ENCODE data around the gene FYB1. TPM values are rescaled to one million over a fixed set of nuclear protein-coding genes. Genes with fewer than 3 reads are reported as not detected.

The FYB1 gene
- total and polyA plus RNA-seq, 2 donors, result 52.9 to 71.8 TPM

GRCh38 chr5:39213447-39214207, 5.7 kb downstream of the FYB1 start:
- 48% methylated on average over 6 of the region's 6 CpGs for WGBS
- H3K27ac ChIP-seq (ENCODE audit: low read depth in 1 of 2, low read length in 1 of 2), result peak overlapping the region; percentile 84 to 93
- peak in 1 of 9 donors; percentile 64 for DNase-seq (ENCODE audit: low read depth in 6 of 9, low spot score in 9 of 9)

GRCh38 chr5:39211773-39212172, 7.6 kb downstream of the FYB1 start:
- DNase-seq (ENCODE audit: low read depth in 6 of 9, low spot score in 9 of 9), result peak in 5 of 9 donors; percentile 54 to 86 (median 73)
- 34% methylated on average over 3 of the region's 3 CpGs for WGBS
- H3K27ac ChIP-seq (ENCODE audit: low read depth in 1 of 2, low read length in 1 of 2), result peak overlapping the region; percentile 89 to 93
- no peaks in the 10 kb centered on the region for H3K36me3 ChIP-seq (ENCODE audit: control insufficient read depth in 2 of 2, insufficient read depth in 2 of 2, low read length in 1 of 2)
- no peaks in the 10 kb centered on the region for H3K27me3 ChIP-seq (ENCODE audit: control insufficient read depth in 2 of 2, insufficient read depth in 1 of 2, low read length in 1 of 2)
- H3K4me3 ChIP-seq (ENCODE audit: low read length in 2 of 2), result no peak overlapping the region
- H3K9me3 ChIP-seq (ENCODE audit: control insufficient read depth in 2 of 2, insufficient read depth in 1 of 2, low read length in 1 of 2), result no peaks in the 10 kb centered on the region
- H3K4me1 ChIP-seq (ENCODE audit: control insufficient read depth in 2 of 2, insufficient read depth in 2 of 2, low read length in 2 of 2), result peaks cover 47 to 76% of the 10 kb centered on the region in 2 donors

More at GRCh38 chr5:39213447-39214207, 5.7 kb downstream of the FYB1 start:
- H3K4me3 ChIP-seq (ENCODE audit: low read length in 2 of 2), result no peak overlapping the region
- no peaks in the 10 kb centered on the region for H3K36me3 ChIP-seq (ENCODE audit: control insufficient read depth in 2 of 2, insufficient read depth in 2 of 2, low read length in 1 of 2)
- H3K9me3 ChIP-seq (ENCODE audit: control insufficient read depth in 2 of 2, insufficient read depth in 1 of 2, low read length in 1 of 2), result no peaks in the 10 kb centered on the region
- peaks cover 57 to 87% of the 10 kb centered on the region in 2 donors for H3K4me1 ChIP-seq (ENCODE audit: control insufficient read depth in 2 of 2, insufficient read depth in 2 of 2, low read length in 2 of 2)
- no peaks in the 10 kb centered on the region for H3K27me3 ChIP-seq (ENCODE audit: control insufficient read depth in 2 of 2, insufficient read depth in 1 of 2, low read length in 1 of 2)

- DNase-seq (ENCODE audit: low read depth in 6 of 9, low spot score in 9 of 9), result peak in 2 of 9 donors; percentile 70 to 84
- Histone ChIP-seq H3K27ac (ENCODE audit: low read depth in 1 of 2, low read length in 1 of 2) (peak overlapping the region; percentile 80 to 88), H3K4me3 (ENCODE audit: low read length in 2 of 2) (peak overlapping the region; percentile 12 to 18), H3K4me1 (ENCODE audit: control insufficient read depth in 2 of 2, insufficient read depth in 2 of 2, low read length in 2 of 2) (peaks cover 42 to 68% of the 10 kb centered on the region in 2 donors), H3K9me3 (ENCODE audit: control insufficient read depth in 2 of 2, insufficient read depth in 1 of 2, low read length in 1 of 2) (no peaks in the 10 kb centered on the region), H3K36me3 (ENCODE audit: control insufficient read depth in 2 of 2, insufficient read depth in 2 of 2, low read length in 1 of 2) (no peaks in the 10 kb centered on the region), H3K27me3 (ENCODE audit: control insufficient read depth in 2 of 2, insufficient read depth in 1 of 2, low read length in 1 of 2) (no peaks in the 10 kb centered on the region)
- 6% methylated on average over 10 of the region's 10 CpGs for WGBS
Observed at GRCh38 chr5:39209924-39210323, 9.4 kb downstream of the FYB1 start.

GRCh38 chr5:39208471-39208870, 10.9 kb downstream of the FYB1 start:
- H3K9me3 ChIP-seq (ENCODE audit: control insufficient read depth in 2 of 2, insufficient read depth in 1 of 2, low read length in 1 of 2), result no peaks in the 10 kb centered on the region
- DNase-seq (ENCODE audit: low read depth in 6 of 9, low spot score in 9 of 9), result peak in 1 of 9 donors; percentile 19
- H3K27ac ChIP-seq (ENCODE audit: low read depth in 1 of 2, low read length in 1 of 2), result peak overlapping the region; percentile 19 to 39
- H3K36me3 ChIP-seq (ENCODE audit: control insufficient read depth in 2 of 2, insufficient read depth in 2 of 2, low read length in 1 of 2), result no peaks in the 10 kb centered on the region
- peaks cover 45 to 70% of the 10 kb centered on the region in 2 donors for H3K4me1 ChIP-seq (ENCODE audit: control insufficient read depth in 2 of 2, insufficient read depth in 2 of 2, low read length in 2 of 2)
- H3K4me3 ChIP-seq (ENCODE audit: low read length in 2 of 2), result no peak overlapping the region
- H3K27me3 ChIP-seq (ENCODE audit: control insufficient read depth in 2 of 2, insufficient read depth in 1 of 2, low read length in 1 of 2), result no peaks in the 10 kb centered on the region
- WGBS, result 86% methylated on average over 8 of the region's 8 CpGs

GRCh38 chr5:39207345-39208045, 11.9 kb downstream of the FYB1 start:
- Histone ChIP-seq H3K27me3 (ENCODE audit: control insufficient read depth in 2 of 2, insufficient read depth in 1 of 2, low read length in 1 of 2) (no peaks in the 10 kb centered on the region), H3K36me3 (ENCODE audit: control insufficient read depth in 2 of 2, insufficient read depth in 2 of 2, low read length in 1 of 2) (no peaks in the 10 kb centered on the region), H3K9me3 (ENCODE audit: control insufficient read depth in 2 of 2, insufficient read depth in 1 of 2, low read length in 1 of 2) (no peaks in the 10 kb centered on the region), H3K4me1 (ENCODE audit: control insufficient read depth in 2 of 2, insufficient read depth in 2 of 2, low read length in 2 of 2) (peaks cover 42 to 67% of the 10 kb centered on the region in 2 donors), H3K4me3 (ENCODE audit: low read length in 2 of 2) (no peak overlapping the region), H3K27ac (ENCODE audit: low read depth in 1 of 2, low read length in 1 of 2) (peak overlapping the region in 1 of 2 donors; percentile 2)
- DNase-seq (ENCODE audit: low read depth in 6 of 9, low spot score in 9 of 9), result no peak
- WGBS, result 72% methylated on average over 5 of the region's 5 CpGs

GRCh38 chr5:39206630-39207321, 12.6 kb downstream of the FYB1 start:
- H3K9me3 ChIP-seq (ENCODE audit: control insufficient read depth in 2 of 2, insufficient read depth in 1 of 2, low read length in 1 of 2), result no peaks in the 10 kb centered on the region
- DNase-seq (ENCODE audit: low read depth in 6 of 9, low spot score in 9 of 9), result no peak
- peaks cover 37 to 65% of the 10 kb centered on the region in 2 donors for H3K4me1 ChIP-seq (ENCODE audit: control insufficient read depth in 2 of 2, insufficient read depth in 2 of 2, low read length in 2 of 2)
- no peaks in the 10 kb centered on the region for H3K36me3 ChIP-seq (ENCODE audit: control insufficient read depth in 2 of 2, insufficient read depth in 2 of 2, low read length in 1 of 2)
- peak overlapping the region; percentile 2 to 43 for H3K27ac ChIP-seq (ENCODE audit: low read depth in 1 of 2, low read length in 1 of 2)
- 95% methylated on average over 3 of the region's 3 CpGs for WGBS
- no peaks in the 10 kb centered on the region for H3K27me3 ChIP-seq (ENCODE audit: control insufficient read depth in 2 of 2, insufficient read depth in 1 of 2, low read length in 1 of 2)
- no peak overlapping the region for H3K4me3 ChIP-seq (ENCODE audit: low read length in 2 of 2)

GRCh38 chr5:39205550-39205949, 13.8 kb downstream of the FYB1 start:
- H3K9me3 ChIP-seq (ENCODE audit: control insufficient read depth in 2 of 2, insufficient read depth in 1 of 2, low read length in 1 of 2), result no peaks in the 10 kb centered on the region
- H3K36me3 ChIP-seq (ENCODE audit: control insufficient read depth in 2 of 2, insufficient read depth in 2 of 2, low read length in 1 of 2), result no peaks in the 10 kb centered on the region
- 86% methylated on average over 3 of the region's 3 CpGs for WGBS
- H3K4me3 ChIP-seq (ENCODE audit: low read length in 2 of 2), result no peak overlapping the region
- no peak overlapping the region for H3K27ac ChIP-seq (ENCODE audit: low read depth in 1 of 2, low read length in 1 of 2)
- H3K27me3 ChIP-seq (ENCODE audit: control insufficient read depth in 2 of 2, insufficient read depth in 1 of 2, low read length in 1 of 2), result no peaks in the 10 kb centered on the region
- peak in 1 of 9 donors; percentile 36 for DNase-seq (ENCODE audit: low read depth in 6 of 9, low spot score in 9 of 9)
- peaks cover 35 to 56% of the 10 kb centered on the region in 2 donors for H3K4me1 ChIP-seq (ENCODE audit: control insufficient read depth in 2 of 2, insufficient read depth in 2 of 2, low read length in 2 of 2)

GRCh38 chr5:39203951-39204350, 15.4 kb downstream of the FYB1 start:
- WGBS, result 17% methylated on average over 1 of the region's 1 CpG
- Histone ChIP-seq H3K4me1 (ENCODE audit: control insufficient read depth in 2 of 2, insufficient read depth in 2 of 2, low read length in 2 of 2) (peaks cover 22 to 40% of the 10 kb centered on the region in 2 donors), H3K27me3 (ENCODE audit: control insufficient read depth in 2 of 2, insufficient read depth in 1 of 2, low read length in 1 of 2) (no peaks in the 10 kb centered on the region), H3K27ac (ENCODE audit: low read depth in 1 of 2, low read length in 1 of 2) (peak overlapping the region; percentile 83 to 96), H3K36me3 (ENCODE audit: control insufficient read depth in 2 of 2, insufficient read depth in 2 of 2, low read length in 1 of 2) (no peaks in the 10 kb centered on the region), H3K9me3 (ENCODE audit: control insufficient read depth in 2 of 2, insufficient read depth in 1 of 2, low read length in 1 of 2) (no peaks in the 10 kb centered on the region), H3K4me3 (ENCODE audit: low read length in 2 of 2) (peak overlapping the region; percentile 52 to 73)
- peak in 1 of 9 donors; percentile 62 for DNase-seq (ENCODE audit: low read depth in 6 of 9, low spot score in 9 of 9)
